GM21381 (cell line): ENCODE results near the gene ZDHHC22.
A peak's percentile ranks its signal among the peaks of the same experiment; 100 is the strongest.

Experiments used
- ATAC-seq: cut with Tn5 transposase; IDR thresholded peaks from one replicate; pipeline ENCODE4 v1.9.1; 2021; ENCODE audit warnings: mild to moderate bottlenecking, moderate library complexity; ENCODE audit not compliant: unreplicated experiment

Gene ZDHHC22

DNA sequence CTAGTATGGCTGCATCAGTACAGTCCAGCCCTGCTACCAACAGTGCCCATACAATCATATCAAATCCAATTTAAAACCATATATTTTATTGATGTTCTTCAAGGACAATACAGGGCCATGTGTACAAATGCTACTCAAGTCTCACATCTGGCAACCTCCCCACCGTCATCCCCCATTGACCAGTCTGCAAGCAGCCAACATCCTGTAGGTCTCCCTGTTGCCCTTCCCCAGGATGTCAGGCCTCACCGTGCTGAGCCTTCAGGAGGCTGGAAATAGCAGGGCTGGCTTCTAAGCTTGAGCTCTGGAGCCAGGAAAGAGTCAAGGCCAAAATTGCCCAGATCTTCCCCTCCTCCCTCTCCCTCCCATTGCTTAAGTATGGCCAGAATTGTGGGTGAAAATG, 10.4 kb downstream of the ZDHHC22 start:
- ATAC-seq, result no peak

DNA sequence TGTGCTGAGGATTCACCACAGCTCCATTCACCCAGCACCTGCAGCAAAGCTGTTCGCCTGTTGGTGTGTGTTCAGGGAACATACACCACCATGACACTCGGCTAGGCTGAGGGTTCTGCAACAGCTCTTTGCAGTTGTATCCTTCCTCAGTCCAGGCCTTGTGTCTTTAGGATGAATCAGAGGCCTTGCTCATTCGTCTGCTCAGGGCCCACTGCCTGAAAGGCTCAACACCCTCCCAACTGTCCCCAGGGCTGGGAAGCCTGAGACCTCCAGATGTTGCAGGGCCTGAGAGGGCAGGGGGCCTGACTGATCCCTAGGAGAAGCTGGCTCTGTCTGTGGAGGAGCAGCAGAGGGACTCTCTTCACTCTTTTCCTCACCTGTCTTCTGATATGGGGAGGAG, 11.2 kb downstream of the ZDHHC22 start:
- no peak for ATAC-seq

GRCh38 chr14:77128414-77128891, 13.1 kb downstream of the ZDHHC22 start:
- no peak for ATAC-seq

GRCh38 chr14:77126461-77126990, 15.1 kb downstream of the ZDHHC22 start:
- no peak for ATAC-seq

GRCh38 chr14:77125823-77126325, 15.7 kb downstream of the ZDHHC22 start:
- no peak for ATAC-seq

DNA sequence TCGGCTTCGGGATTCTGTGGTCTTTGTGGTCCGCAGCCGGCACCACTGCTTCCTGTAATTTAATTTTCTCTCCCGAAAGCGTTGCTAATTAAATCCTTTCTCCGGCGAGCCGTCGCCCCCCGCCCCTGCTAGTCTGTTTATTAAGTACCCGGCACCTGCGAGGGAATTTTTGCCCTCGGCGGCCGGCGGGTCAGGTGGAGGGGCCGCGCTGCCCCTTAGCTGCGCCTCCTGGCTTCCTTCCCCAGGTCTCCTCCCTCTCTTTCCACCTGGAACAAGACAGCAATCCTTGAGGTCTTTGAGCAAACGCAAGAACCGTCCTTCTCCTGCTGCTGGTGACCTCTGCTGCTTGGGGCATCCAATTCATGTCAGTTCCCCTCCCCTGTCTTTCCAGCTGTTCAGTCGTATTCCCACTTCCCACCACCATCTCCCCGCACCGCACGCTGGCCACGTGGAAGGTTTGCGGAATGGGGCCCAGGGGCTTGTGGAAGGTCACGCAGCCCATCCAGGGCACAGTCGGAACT, 16.2 kb downstream of the ZDHHC22 start:
- ATAC-seq, result no peak

GRCh38 chr14:77124345-77125280, 17.0 kb downstream of the ZDHHC22 start:
- no peak for ATAC-seq

- no peak for ATAC-seq
Measured at GRCh38 chr14:77123381-77124325, 17.9 kb downstream of the ZDHHC22 start.

- ATAC-seq, result no peak
Measured at GRCh38 chr14:77122526-77123125, 19.0 kb downstream of the ZDHHC22 start.

GRCh38 chr14:77120771-77121743, 20.5 kb downstream of the ZDHHC22 start:
- ATAC-seq, result peak; percentile 83

GRCh38 chr14:77119851-77120250, 21.7 kb downstream of the ZDHHC22 start:
- ATAC-seq, result no peak

- ATAC-seq, result no peak
Measured at GRCh38 chr14:77116172-77116817, 25.3 kb downstream of the ZDHHC22 start.

DNA sequence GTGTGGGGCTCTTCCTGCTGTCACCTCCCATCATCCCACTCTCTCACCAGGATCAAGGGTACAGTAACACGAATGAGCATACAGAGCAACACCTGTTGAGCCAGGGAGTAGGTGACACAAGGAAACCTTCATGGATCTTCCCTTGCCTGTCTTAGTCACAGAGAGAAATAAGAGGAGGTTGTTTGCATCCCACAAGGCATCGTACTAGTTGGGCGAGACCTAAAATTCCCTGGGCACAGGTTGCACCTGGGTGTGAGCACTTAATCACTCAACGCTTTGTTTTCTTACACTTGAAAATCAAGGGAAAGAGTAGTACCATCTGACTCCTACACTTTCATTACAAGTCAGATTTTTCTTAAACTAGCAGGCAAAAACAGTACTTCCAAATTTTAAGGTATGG, 27.0 kb downstream of the ZDHHC22 start:
- no peak for ATAC-seq

DNA sequence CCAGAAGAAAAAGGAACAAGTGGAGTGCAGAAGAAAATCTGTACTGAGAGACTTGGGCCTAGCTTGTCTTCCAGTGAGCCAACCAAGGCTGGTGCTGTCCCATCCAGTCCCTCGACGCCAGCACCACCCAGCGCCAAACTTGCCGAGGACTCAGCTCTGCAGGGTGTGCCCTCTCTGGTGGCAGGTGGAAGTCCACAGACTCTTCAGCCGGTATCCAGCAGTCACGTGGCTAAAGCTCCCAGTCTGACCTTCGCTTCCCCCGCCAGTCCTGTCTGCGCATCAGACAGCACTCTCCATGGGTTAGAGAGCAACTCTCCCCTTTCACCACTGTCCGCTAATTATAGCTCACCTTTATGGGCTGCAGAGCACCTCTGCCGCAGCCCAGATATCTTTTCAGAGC, 27.9 kb downstream of the ZDHHC22 start:
- no peak for ATAC-seq

DNA sequence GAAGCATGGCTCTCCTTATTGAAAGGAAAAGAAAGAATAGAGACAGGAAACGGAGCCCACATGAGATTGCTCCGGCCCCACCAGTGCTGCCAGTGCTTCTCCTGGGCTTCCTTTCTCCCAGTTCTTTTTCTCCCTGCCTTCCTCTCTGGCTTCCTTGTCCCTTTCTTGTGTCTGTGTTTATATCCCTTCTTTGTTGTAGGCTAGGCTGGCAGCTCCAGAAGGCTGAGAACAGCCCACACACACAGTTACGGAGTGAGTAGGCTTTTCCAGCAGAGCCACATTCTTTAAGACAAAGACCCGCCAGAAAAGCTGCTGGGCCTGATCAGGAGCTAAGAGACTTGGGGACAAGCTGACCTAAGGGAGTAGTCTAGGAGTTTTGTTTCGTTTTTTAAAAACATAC, 30.6 kb downstream of the ZDHHC22 start:
- no peak for ATAC-seq

DNA sequence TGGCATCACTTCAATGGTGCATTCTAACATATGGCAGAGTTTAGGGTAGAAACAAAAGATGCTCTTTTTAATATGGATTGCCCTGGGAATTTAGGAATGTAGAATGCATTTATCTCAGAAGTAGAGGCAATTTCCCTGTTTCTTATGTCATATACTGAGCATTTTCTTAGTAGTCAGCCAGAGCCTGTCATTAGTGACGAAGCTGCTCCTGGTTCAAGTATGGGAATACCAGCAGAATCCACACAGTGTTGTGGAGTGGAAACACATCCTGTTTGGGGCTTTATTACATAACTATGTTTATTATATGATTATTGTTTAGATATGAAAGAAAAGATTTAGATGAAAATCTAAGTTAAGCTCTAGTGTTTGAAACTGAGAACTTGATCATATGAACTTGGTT, 31.3 kb downstream of the ZDHHC22 start:
- ATAC-seq, result no peak

GRCh38 chr14:77109656-77110055, 31.9 kb downstream of the ZDHHC22 start:
- no peak for ATAC-seq

DNA sequence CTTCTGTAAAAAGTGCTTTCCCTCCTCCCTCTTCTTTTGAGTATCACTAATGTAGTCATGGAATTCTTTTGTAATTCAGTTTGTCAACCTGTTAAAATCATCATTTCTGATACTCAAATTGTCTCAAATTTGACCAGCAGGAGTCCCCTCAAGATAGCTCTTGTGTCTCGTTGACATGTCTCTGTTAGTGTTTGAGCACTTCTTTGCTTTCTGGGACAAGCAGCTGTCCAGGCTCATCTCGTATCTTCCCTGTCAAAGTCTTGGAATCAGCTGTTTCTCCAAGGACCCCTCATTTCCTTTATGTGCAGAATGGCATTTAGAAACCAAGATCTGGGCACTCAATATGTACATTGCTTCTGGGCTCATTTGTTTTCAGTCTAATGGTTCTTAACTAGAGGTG, 32.8 kb downstream of the ZDHHC22 start:
- ATAC-seq, result no peak

GRCh38 chr14:77107228-77107627, 34.4 kb downstream of the ZDHHC22 start:
- no peak for ATAC-seq
